ENCODE measurements around the gene FAM168A.

- TF ChIP-seq RB1 (IDR thresholded peaks at IDR 0.05; ENCODE audit: borderline replicate concordance) (no peak), RELA (IDR thresholded peaks at IDR 0.05; ENCODE audit: borderline replicate concordance, partially characterized antibody) (no peak), MAX (IDR thresholded peaks at IDR 0.05; ENCODE audit: low read depth, low read length) (no peak), CTCF (IDR thresholded peaks at IDR 0.05 in 2 of 3, conservative IDR thresholded peaks at IDR 0.05 in 1 of 3; ENCODE audit: control insufficient read depth in 2 of 3, extremely low read depth in 1 of 3, insufficient read depth in 1 of 3, low read depth in 3 of 3, low read length in 3 of 3) (no peak), NFYB (IDR thresholded peaks at IDR 0.05; ENCODE audit: insufficient read depth, low read depth, low read length) (no peak), RCOR1 (conservative IDR thresholded peaks at IDR 0.05; ENCODE audit: low read depth, low read length) (no peak), SUZ12 (IDR thresholded peaks at IDR 0.05; ENCODE audit: unreplicated experiment) (no peak), USF2 (IDR thresholded peaks at IDR 0.05; ENCODE audit: borderline replicate concordance, low read depth, low read length) (no peak), SP1 (IDR thresholded peaks at IDR 0.05; ENCODE audit: low read depth, low read length) (no peak), CBFB (IDR thresholded peaks at IDR 0.05; ENCODE audit: low read depth) (no peak), ATF2 (IDR thresholded peaks at IDR 0.05; ENCODE audit: low read length) (no peak), SIN3A (IDR thresholded peaks at IDR 0.05; ENCODE audit: low read depth, low read length) (no peak), GABPA (IDR thresholded peaks at IDR 0.05; ENCODE audit: low read depth) (no peak)
Measured at GRCh38 chr11:73555615-73556014, 42.3 kb downstream of the FAM168A start.
